SK-N-SH treated with all-trans-retinoic acid at 6 μM for 48 hours (cell line): ENCODE results near the gene AQP10.

Experiments
- ARNTL ChIP-seq: fragments of 450-650 bp; formaldehyde crosslinking; IDR thresholded peaks from 2 replicates; pipeline ENCODE4 v1.5.0; 2020; ENCODE audit warnings: low read depth, mild to moderate bottlenecking, moderate library complexity, borderline replicate concordance
- CSDC2 ChIP-seq: fragments of 250-450 bp; sonication (Bioruptor Pico); IDR thresholded peaks from 2 replicates; pipeline ENCODE4 v1.5.0; 2020; ENCODE audit warnings: mild to moderate bottlenecking, moderate library complexity
- GLIS3 ChIP-seq: fragments of 250-450 bp; sonication (Bioruptor Pico); IDR thresholded peaks from 2 replicates; pipeline ENCODE4 v1.5.0; 2020; ENCODE audit warnings: mild to moderate bottlenecking, moderate library complexity
- RARB ChIP-seq: fragments of 250-450 bp; sonication (Bioruptor Pico); IDR thresholded peaks from 2 replicates; pipeline ENCODE4 v1.8.0; 2021; ENCODE audit warnings: mild to moderate bottlenecking, moderate library complexity
- SNAI2 ChIP-seq: fragments of 250-450 bp; sonication (Bioruptor Pico); IDR thresholded peaks from 2 replicates; pipeline ENCODE4 v1.5.0; 2020; ENCODE audit warnings: mild to moderate bottlenecking, moderate library complexity
- TCF4 ChIP-seq: fragments of 250-450 bp; sonication (Bioruptor Pico); IDR thresholded peaks from 2 replicates; pipeline ENCODE4 v1.8.0; 2021; ENCODE audit warnings: mild to moderate bottlenecking, moderate library complexity, borderline replicate concordance
- TOX ChIP-seq: fragments of 250-450 bp; sonication (Bioruptor Pico); IDR thresholded peaks from 2 replicates; pipeline ENCODE4 v1.8.0; 2021; ENCODE audit warnings: mild to moderate bottlenecking, moderate library complexity, borderline replicate concordance
- ZFP3 ChIP-seq: fragments of 250-450 bp; sonication (Bioruptor Pico); IDR thresholded peaks from 2 replicates; pipeline ENCODE4 v1.5.0; 2020; ENCODE audit warnings: mild to moderate bottlenecking, moderate library complexity
- ZFP30 ChIP-seq: fragments of 450-650 bp; formaldehyde crosslinking; IDR thresholded peaks from 2 replicates; pipeline ENCODE4 v1.5.0; 2022; ENCODE audit warnings: mild to moderate bottlenecking, moderate library complexity
- ZNF70 ChIP-seq: fragments of 450-650 bp; formaldehyde crosslinking; IDR thresholded peaks from 2 replicates; pipeline ENCODE4 v1.5.0; 2020; ENCODE audit warnings: mild to moderate bottlenecking, moderate library complexity
- TF ChIP-seq, protein P1 (sequence below): fragments of 250-450 bp; sonication (Bioruptor Pico); IDR thresholded peaks from 2 replicates; pipeline ENCODE4 v1.8.0; 2020; ENCODE audit warnings: mild to moderate bottlenecking, moderate library complexity, borderline replicate concordance
- TF ChIP-seq, protein P2 (sequence below): fragments of 250-450 bp; sonication (Bioruptor Pico); IDR thresholded peaks from 2 replicates; pipeline ENCODE4 v1.5.1; 2020; ENCODE audit warnings: low read depth, mild to moderate bottlenecking, moderate library complexity
- TF ChIP-seq, protein P3 (sequence below): fragments of 250-450 bp; sonication (Bioruptor Pico); IDR thresholded peaks from 2 replicates; pipeline ENCODE4 v1.8.0; 2021; ENCODE audit warnings: low read depth, mild to moderate bottlenecking, moderate library complexity, borderline replicate concordance

GRCh38 chr1:154348429-154349076 lies 27.7 kb downstream of the AQP10 start:
- TF ChIP-seq, protein P1, sequence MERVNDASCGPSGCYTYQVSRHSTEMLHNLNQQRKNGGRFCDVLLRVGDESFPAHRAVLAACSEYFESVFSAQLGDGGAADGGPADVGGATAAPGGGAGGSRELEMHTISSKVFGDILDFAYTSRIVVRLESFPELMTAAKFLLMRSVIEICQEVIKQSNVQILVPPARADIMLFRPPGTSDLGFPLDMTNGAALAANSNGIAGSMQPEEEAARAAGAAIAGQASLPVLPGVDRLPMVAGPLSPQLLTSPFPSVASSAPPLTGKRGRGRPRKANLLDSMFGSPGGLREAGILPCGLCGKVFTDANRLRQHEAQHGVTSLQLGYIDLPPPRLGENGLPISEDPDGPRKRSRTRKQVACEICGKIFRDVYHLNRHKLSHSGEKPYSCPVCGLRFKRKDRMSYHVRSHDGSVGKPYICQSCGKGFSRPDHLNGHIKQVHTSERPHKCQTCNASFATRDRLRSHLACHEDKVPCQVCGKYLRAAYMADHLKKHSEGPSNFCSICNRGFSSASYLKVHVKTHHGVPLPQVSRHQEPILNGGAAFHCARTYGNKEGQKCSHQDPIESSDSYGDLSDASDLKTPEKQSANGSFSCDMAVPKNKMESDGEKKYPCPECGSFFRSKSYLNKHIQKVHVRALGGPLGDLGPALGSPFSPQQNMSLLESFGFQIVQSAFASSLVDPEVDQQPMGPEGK, result no peak
- TF ChIP-seq RARB (CRISPR knock-in tag) (no peak), ZFP3 (no peak), ARNTL (CRISPR knock-in tag) (no peak), ZNF70 (CRISPR knock-in tag) (no peak), TOX (CRISPR knock-in tag) (no peak), TCF4 (CRISPR knock-in tag) (no peak), SNAI2 (no peak), CSDC2 (no peak), GLIS3 (CRISPR knock-in tag) (no peak), ZFP30 (CRISPR knock-in tag) (no peak)
- TF ChIP-seq, protein P2, sequence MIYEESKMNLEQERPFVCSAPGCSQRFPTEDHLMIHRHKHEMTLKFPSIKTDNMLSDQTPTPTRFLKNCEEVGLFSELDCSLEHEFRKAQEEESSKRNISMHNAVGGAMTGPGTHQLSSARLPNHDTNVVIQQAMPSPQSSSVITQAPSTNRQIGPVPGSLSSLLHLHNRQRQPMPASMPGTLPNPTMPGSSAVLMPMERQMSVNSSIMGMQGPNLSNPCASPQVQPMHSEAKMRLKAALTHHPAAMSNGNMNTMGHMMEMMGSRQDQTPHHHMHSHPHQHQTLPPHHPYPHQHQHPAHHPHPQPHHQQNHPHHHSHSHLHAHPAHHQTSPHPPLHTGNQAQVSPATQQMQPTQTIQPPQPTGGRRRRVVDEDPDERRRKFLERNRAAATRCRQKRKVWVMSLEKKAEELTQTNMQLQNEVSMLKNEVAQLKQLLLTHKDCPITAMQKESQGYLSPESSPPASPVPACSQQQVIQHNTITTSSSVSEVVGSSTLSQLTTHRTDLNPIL, result no peak
- TF ChIP-seq, protein P3, sequence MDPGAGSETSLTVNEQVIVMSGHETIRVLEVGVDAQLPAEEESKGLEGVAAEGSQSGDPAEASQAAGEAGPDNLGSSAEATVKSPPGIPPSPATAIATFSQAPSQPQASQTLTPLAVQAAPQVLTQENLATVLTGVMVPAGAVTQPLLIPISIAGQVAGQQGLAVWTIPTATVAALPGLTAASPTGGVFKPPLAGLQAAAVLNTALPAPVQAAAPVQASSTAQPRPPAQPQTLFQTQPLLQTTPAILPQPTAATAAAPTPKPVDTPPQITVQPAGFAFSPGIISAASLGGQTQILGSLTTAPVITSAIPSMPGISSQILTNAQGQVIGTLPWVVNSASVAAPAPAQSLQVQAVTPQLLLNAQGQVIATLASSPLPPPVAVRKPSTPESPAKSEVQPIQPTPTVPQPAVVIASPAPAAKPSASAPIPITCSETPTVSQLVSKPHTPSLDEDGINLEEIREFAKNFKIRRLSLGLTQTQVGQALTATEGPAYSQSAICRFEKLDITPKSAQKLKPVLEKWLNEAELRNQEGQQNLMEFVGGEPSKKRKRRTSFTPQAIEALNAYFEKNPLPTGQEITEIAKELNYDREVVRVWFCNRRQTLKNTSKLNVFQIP (CRISPR knock-in tag), result no peak
